K562 (cell line): ENCODE measurements around the gene TARS2. TPM values are rescaled to one million over a fixed set of nuclear protein-coding genes. Genes with fewer than 3 reads are reported as not detected.

Source experiments
- BRD4 ChIP-seq: fragments of 200-600 bp; sonication (generic); IDR thresholded peaks from 2 replicates; pipeline ENCODE4 v1.6.1; 2017; ENCODE audit warnings: inconsistent platforms
- CREBBP ChIP-seq: IDR thresholded peaks from one replicate; pipeline ENCODE4 v1.6.1; 2012; ENCODE audit warnings: low read depth, mild to moderate bottlenecking, control low read depth, inconsistent platforms, low read length
- CTBP1 ChIP-seq: fragments of 450-650 bp; IDR thresholded peaks from 2 replicates; pipeline ENCODE4 v1.6.1; 2016; ENCODE audit warnings: borderline replicate concordance
- ETS1 ChIP-seq: conservative IDR thresholded peaks from 2 replicates; pipeline ENCODE4 v1.6.1; 2011; ENCODE audit warnings: low read depth, mild to moderate bottlenecking, low read length; ENCODE audit not compliant: control insufficient read depth
- GTF2F1 ChIP-seq: IDR thresholded peaks from 2 replicates; pipeline ENCODE4 v1.6.1; 2011; ENCODE audit warnings: low read depth, low read length, improper control_type of control experiment
- ILK ChIP-seq: fragments of 450-650 bp; IDR thresholded peaks from 2 replicates; pipeline ENCODE4 v1.6.1; 2016; ENCODE audit warnings: missing genetic modification characterization, low read depth, mild to moderate bottlenecking, missing compliant biosample characterization, moderate library complexity, borderline replicate concordance
- MLX ChIP-seq, 2 experiments: fragments of 450-650 bp in 1 of 2; sonication (generic) in 1 of 2; formaldehyde crosslinking; conservative IDR thresholded peaks; 2 replicates each; pipeline versions ENCODE4 v1.4.0 to v1.8.1; 2020 to 2022; ENCODE audit warnings: mild to moderate bottlenecking in 1 of 2, missing genetic modification reagents in 1 of 2
- NCOA4 ChIP-seq: fragments of 450-650 bp; IDR thresholded peaks from 2 replicates; pipeline ENCODE4 v1.6.1; 2018; ENCODE audit warnings: mild to moderate bottlenecking; ENCODE audit not compliant: partially characterized antibody
- NFIX ChIP-seq: fragments of 250-450 bp; sonication (Bioruptor Pico); IDR thresholded peaks from 2 replicates; pipeline ENCODE4 v1.4.0; 2020; ENCODE audit warnings: low read depth, mild to moderate bottlenecking, moderate library complexity
- PCBP2 ChIP-seq: fragments of 200-400 bp; formaldehyde crosslinking; IDR thresholded peaks from 2 replicates; pipeline ENCODE4 v1.6.1; 2018; ENCODE audit warnings: low read length, low read depth, mild to moderate bottlenecking, moderate library complexity; ENCODE audit not compliant: poor library complexity, severe bottlenecking
- PHB2 ChIP-seq: fragments of 450-650 bp; IDR thresholded peaks from 2 replicates; pipeline ENCODE4 v1.6.1; 2017; ENCODE audit warnings: low read depth
- PHTF2 ChIP-seq: fragments of 250-450 bp; sonication (Bioruptor Pico); IDR thresholded peaks from 2 replicates; pipeline ENCODE4 v1.5.0; 2021; ENCODE audit warnings: mild to moderate bottlenecking
- POLR2A ChIP-seq: fragments of 450-650 bp; conservative IDR thresholded peaks from 2 replicates; pipeline ENCODE4 v1.6.1; 2016
- RAD51 ChIP-seq: fragments of 450-650 bp; IDR thresholded peaks from 2 replicates; pipeline ENCODE4 v1.7.1; 2016; ENCODE audit warnings: low read depth, mild to moderate bottlenecking, borderline replicate concordance
- RB1 ChIP-seq: fragments of 450-650 bp; IDR thresholded peaks from 2 replicates; pipeline ENCODE4 v1.6.1; 2017; ENCODE audit warnings: low read depth, mild to moderate bottlenecking
- RERE ChIP-seq: sonication (generic); formaldehyde crosslinking; IDR thresholded peaks from 2 replicates; pipeline ENCODE4 v1.8.0; 2023; ENCODE audit warnings: missing genetic modification reagents, mild to moderate bottlenecking, borderline replicate concordance
- TCF3 ChIP-seq: sonication (generic); formaldehyde crosslinking; IDR thresholded peaks from 2 replicates; pipeline ENCODE4 v1.4.0; 2020; ENCODE audit warnings: mild to moderate bottlenecking, missing genetic modification reagents
- TEAD1 ChIP-seq, 2 experiments: fragments of 450-650 bp in 1 of 2; sonication (generic) in 1 of 2; formaldehyde crosslinking; IDR thresholded peaks; 2 replicates each; pipeline versions ENCODE4 v1.4.0 to v1.8.0; 2020 to 2022; ENCODE audit warnings: mild to moderate bottlenecking in 2 of 2, missing genetic modification reagents in 1 of 2
- ZKSCAN1 ChIP-seq: fragments of 150-350 bp; IDR thresholded peaks from 2 replicates; pipeline ENCODE4 v1.6.1; 2016; ENCODE audit warnings: low read depth, low read length
- ZNF263 ChIP-seq: sonication (generic); formaldehyde crosslinking; IDR thresholded peaks from 2 replicates; pipeline ENCODE4 v1.8.0; 2022; ENCODE audit warnings: mild to moderate bottlenecking, missing genetic modification reagents, borderline replicate concordance
- ZNF77 ChIP-seq: fragments of 250-450 bp; sonication (Bioruptor Pico); IDR thresholded peaks from 2 replicates; pipeline ENCODE4 v1.5.0; 2020
- ZNF830 ChIP-seq: fragments of 250-450 bp; sonication (Bioruptor Pico); IDR thresholded peaks from 2 replicates; pipeline ENCODE4 v1.5.0; 2021; ENCODE audit warnings: mild to moderate bottlenecking
- polyA plus RNA-seq, 8 experiments: library from polyadenylated mRNA; depleted of rRNA in 4 of 8; stranded (reverse) in 5 of 8; unstranded in 3 of 8; fragments of >200 nt; fragmentation: Nextera tagmentation in 2 of 8; fragmentation: Illumina TruSeq in 1 of 8; extraction: Ambion mirVana in 2 of 8; extraction: Trizol in 1 of 8; gene quantifications; 2 replicates each; pipeline versions ENCODE4 v1.2.1 to v1.2.3, GENCODE V29; 2011 to 2014; ENCODE audit warnings: inconsistent platforms in 1 of 8, missing spikeins in 1 of 8
- total RNA-seq, 7 experiments: library from RNA; depleted of rRNA in 6 of 7; stranded (reverse); fragments of >200 nt in 6 of 7; fragmentation: Illumina TruSeq in 2 of 7; extraction: Trizol in 2 of 7; gene quantifications; 2 replicates each; pipeline versions ENCODE4 v1.2.1 to v1.2.3, GENCODE V29; 2011 to 2021; ENCODE audit warnings: low replicate concordance in 1 of 7

The TARS2 gene
- total and polyA plus RNA-seq, 9 of the 15 experiments (the other 6 are each of a cell fraction or from before 2014, with no cell fraction given) = 17.0 to 64.2 (median 39.4) TPM

- TF ChIP-seq RERE (CRISPR knock-in tag) (no peak), BRD4 (no peak), TCF3 (CRISPR knock-in tag) (no peak; the same call in 1 of the 2 replicates), RB1 (peak; percentile 53), ZNF830 (CRISPR knock-in tag) (no peak), ILK (tag) (no peak), ZKSCAN1 (no peak), NCOA4 (no peak), PCBP2 (no peak), PHB2 (no peak), ETS1 (no peak), ZNF263 (CRISPR knock-in tag) (peak; percentile 97), GTF2F1 (no peak), ZNF77 (CRISPR knock-in tag) (no peak), CTBP1 (peak; percentile 50; the same call in 1 of the 2 replicates), TEAD1 (CRISPR knock-in tag; IDR thresholded peaks at IDR 0.05) (no peak), PHTF2 (no peak), MLX (CRISPR knock-in tag; conservative IDR thresholded peaks at IDR 0.05) (no peak), CREBBP (no peak), RAD51 (no peak), NFIX (no peak), POLR2A (peak; percentile 83)
Observed at GRCh38 chr1:150507912-150508864, 21.0 kb downstream of the TARS2 start, which contains the start of gene ECM1 (continued).
